Right lung (tissue), 5 donors: ENCODE data around the gene BTBD9. TPM values are rescaled to one million over a fixed set of nuclear protein-coding genes. Genes with fewer than 3 reads are reported as not detected.

ENCODE experiments used
- polyA plus RNA-seq, 5 donors: library from polyadenylated mRNA; unstranded; fragments of 120-200 nt; gene quantifications; one replicate each; pipeline versions ENCODE4 v1.2.1 to v1.2.3, GENCODE V29; 2013; ENCODE audit warnings: inconsistent platforms in 1 of 5, low replicate concordance in 1 of 5; ENCODE audit not compliant: insufficient read length in 5 of 5, insufficient read depth in 1 of 5

The BTBD9 gene
- polyA plus RNA-seq, 5 donors, result 12.3 to 16.6 (median 14.2) TPM

Other genes starting within 250 kb of the BTBD9 start
- gene GLO1, start 63.2 kb upstream of the BTBD9 start, polyA plus RNA-seq, result 100 to 1,000 TPM; 106 to 165 (median 133) TPM
- under 1 TPM; 0.03 to 0.26 (median 0.09) TPM for gene DNAH8, start 75.4 kb upstream of the BTBD9 start, polyA plus RNA-seq